Erythroblast (primary cell): ENCODE results near the gene TSHZ2.
"Not testable (repeated sequence)": the region's sequence is repeated elsewhere in the genome, so short reads cannot be mapped to it uniquely, and the experiment has no call there.

Experiments used
- DNase-seq, 2 experiments: peaks; one replicate each; lab custom pipeline; 2025; lab: John Stamatoyannopoulos, UW
- GATA1 ChIP-seq: IDR thresholded peaks from 2 replicates; pipeline ENCODE4 v1.6.1; 2011; ENCODE audit warnings: low read depth, mild to moderate bottlenecking, control low read depth, low read length, moderate library complexity
- POLR2A ChIP-seq: IDR thresholded peaks from 2 replicates; pipeline ENCODE4 v1.6.1; 2011; ENCODE audit warnings: mild to moderate bottlenecking, low read length

Gene TSHZ2

DNA sequence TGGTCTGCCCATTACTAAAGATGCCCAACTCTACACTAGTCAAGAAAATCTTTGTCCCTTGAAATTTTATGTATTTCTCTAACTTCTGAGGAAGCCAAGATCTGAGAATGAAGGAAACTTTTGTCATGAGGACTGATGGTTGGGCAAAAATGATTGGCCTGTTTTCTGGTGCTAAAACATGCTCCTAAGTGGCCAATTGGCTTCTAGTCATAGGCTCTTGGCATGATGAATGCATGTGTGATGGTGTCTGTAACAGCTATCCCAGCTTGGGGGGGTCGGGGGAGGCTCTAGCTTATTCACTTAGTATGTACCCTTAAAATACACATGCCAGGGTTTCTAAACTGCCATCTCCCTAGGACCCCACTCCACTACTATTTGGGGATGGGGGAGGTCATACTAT lies 392.9 kb downstream of the TSHZ2 start:
- no peak for TF ChIP-seq GATA1
- no peak for TF ChIP-seq POLR2A
- no peak for DNase-seq

DNA sequence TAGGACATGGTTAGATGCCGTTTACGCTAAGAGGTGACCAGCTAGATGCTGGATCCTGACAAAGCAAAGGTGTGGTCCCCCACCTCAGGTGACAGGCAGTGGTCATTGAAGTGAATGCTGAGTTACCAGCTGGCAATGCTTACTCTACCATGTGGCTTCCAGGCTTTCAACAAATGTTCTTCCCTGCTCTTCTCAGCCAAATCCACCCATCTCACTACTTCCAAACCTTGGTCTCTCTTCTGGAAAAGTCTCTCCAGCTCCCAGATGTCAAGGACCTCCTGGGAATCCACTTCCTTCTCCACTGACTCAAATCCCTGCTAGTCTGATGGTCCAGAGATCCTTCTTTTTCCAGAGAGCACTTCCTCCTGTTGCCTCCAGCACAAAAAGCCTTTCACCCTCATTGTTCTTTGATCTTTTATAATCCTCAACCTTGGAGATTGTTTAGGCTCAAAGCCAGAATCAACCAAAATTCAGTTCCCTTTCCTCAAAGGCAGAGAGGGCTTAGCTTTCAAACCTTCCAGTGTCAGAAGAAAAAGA lies 393.4 kb downstream of the TSHZ2 start:
- no peak for DNase-seq
- TF ChIP-seq GATA1 (no peak), POLR2A (no peak)

GRCh38 chr20:53366928-53367327 lies 394.8 kb downstream of the TSHZ2 start:
- not testable (repeated sequence) for DNase-seq

- TF ChIP-seq GATA1 (no peak), POLR2A (no peak)
- no peak for DNase-seq
These were observed 397.7 kb downstream of the TSHZ2 start for GRCh38 chr20:53369871-53370270.

- TF ChIP-seq GATA1 = no peak
- no peak for TF ChIP-seq POLR2A
- no peak for DNase-seq
These were observed 398.3 kb downstream of the TSHZ2 start for GRCh38 chr20:53370345-53370961.

DNA sequence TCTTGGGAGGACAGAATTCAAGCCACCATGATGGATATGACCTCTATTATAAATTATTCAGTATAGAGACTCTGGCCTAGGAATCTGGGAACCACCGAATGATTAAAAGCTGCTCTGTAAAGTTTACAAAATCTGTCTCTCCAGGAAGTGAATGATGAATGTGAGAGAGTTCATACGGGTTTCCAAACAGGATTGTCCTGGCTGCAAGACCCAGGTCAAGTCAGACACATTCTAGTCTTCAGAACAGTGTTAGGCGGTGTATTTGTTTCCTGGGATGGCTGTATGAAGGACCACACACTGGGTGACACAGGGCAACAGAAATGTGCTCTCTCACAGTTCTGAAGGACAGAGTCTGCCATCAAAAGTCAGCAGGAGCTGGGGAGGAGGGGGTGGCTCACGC lies 399.1 kb downstream of the TSHZ2 start:
- TF ChIP-seq POLR2A = no peak
- TF ChIP-seq GATA1 = no peak
- no peak for DNase-seq

GRCh38 chr20:53376021-53376420 lies 403.9 kb downstream of the TSHZ2 start:
- no peak for TF ChIP-seq POLR2A
- TF ChIP-seq GATA1 = no peak

DNA sequence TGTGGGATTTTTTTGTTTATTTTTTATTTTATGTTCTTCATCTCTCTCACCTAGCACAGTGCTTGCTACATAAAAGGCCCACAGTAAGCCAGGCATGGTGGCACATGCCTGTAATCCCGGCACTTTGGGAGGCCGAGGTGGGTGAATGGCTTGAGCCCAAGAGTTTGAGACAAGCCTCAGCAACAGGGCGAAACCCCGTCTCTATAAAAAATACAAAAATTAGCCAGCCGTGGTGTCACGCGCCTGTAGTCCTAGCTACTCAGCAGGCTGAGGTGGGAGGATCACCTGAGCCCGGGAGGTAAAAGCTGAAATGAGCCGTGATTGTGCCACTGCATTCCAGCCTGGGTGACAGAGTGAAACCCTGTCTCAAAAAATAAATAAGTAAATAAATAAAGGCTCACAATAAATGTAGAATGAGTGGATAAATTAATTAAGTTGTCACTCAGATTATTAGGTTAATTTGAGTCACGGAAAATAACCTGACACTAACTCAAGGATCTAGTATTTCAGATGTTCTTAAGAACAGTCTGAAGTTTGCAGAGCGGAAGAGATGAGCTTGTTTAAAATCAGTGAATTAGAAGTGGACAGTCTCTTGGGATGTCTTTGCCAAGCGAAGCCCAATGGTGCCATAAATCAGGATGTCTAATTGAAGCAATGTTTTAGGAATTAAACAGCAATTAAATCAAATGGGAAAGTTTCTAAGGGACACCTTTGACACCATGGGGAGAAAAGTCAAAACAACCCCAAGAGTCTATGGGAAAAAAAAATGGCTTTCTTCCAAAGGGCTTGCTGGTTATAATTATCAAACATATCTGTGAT lies 407.1 kb downstream of the TSHZ2 start:
- TF ChIP-seq GATA1 = no peak
- TF ChIP-seq POLR2A = no peak
- no peak for DNase-seq

More at GRCh38 chr20:53376021-53376420, 403.9 kb downstream of the TSHZ2 start:
- no peak for DNase-seq

DNA sequence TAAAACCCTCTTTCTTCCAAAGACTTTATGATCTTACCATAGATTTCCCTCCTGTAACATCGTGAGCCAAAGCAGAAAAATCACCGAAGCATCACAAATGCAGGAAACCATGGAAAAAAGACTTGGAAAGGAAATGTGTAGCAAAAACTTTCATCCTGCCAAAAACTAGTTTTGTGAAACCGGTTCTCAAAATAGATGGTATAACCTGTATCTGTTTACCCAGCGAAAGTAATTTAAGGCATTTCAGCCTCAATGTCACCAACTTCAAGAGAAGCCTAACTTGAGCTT lies 407.6 kb downstream of the TSHZ2 start:
- TF ChIP-seq GATA1 = no peak
- DNase-seq = no peak

DNA sequence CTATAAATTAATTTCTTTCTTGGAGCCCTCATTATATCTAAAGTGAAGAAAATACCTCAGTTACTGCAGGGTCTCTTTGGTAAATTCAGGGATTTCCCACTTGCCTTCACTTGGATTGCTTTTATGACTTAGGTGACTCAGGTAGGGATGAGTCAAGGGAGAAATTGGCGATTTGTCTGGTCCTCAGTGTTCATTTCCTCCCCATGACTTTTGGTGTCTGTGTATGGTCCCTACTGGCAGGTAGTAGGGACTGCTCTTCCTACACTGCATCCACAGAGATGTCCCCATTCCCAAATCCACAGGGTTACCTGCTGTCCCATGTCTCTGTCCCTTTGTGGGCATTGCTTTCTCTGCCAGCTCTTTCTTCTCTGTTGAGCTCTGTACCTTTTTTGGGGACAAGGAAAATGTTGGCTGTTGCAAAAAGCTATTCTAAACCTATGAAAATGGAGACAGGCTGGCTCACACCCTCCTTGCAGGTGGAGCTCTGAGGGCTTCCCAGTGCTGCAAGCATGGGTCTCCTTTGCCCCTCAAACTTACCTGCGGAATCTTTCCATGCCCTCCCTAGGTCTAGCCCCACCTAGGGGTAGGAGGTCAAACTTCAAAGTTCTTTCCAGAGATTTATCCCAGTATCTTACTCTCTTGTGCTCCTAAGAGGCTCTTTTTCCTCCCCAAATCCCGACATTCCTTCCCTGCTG lies 409.6 kb downstream of the TSHZ2 start:
- TF ChIP-seq POLR2A (no peak), GATA1 (no peak)

GRCh38 chr20:53382263-53382844 lies 410.2 kb downstream of the TSHZ2 start:
- DNase-seq = no peak
- TF ChIP-seq GATA1 (no peak), POLR2A (no peak)

More for the DNA sequence above, 409.6 kb downstream of the TSHZ2 start:
- DNase-seq = no peak

DNA sequence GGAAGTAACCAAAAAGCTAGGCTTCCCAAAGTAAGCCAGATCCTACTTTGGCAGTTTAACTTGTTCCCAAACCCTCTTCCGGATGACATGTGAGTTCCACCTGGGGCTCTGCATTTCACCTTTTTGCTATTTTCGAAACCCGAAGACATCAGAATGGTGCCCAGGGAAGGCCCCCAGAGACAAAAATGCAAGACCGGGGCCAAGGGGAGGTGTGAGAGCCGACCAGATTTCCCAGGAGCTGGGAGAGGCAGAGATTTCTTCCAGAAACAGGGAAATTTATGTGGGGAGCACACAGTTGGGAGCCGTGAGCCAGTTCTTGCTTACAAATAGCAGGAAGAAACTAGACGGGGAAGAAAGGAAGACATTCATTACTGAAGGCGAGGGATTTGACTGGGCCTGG lies 411.8 kb downstream of the TSHZ2 start:
- DNase-seq = no peak
- TF ChIP-seq GATA1 (no peak), POLR2A (no peak)

GRCh38 chr20:53384392-53384791 lies 412.2 kb downstream of the TSHZ2 start:
- TF ChIP-seq GATA1 (no peak), POLR2A (no peak)
- DNase-seq = no peak
